ENCODE measurements around the gene ZNF654. TPM values are rescaled to one million over a fixed set of nuclear protein-coding genes. Genes with fewer than 3 reads are reported as not detected.

The ZNF654 gene
- total and polyA plus RNA-seq, 2 of the 13 experiments (the other 11 are each of a cell fraction or from before 2014, with no cell fraction given) = 1.8 to 4.1 TPM

- H3K4me1 ChIP-seq (ENCODE audit: insufficient read depth, low read length) = no peaks in the 10 kb centered on the region
- FAIRE-seq (no peak), ATAC-seq (no peak), DNase-seq (ENCODE audit: low spot score) (no peak)
- H3K4me2 ChIP-seq (ENCODE audit: low read depth, low read length) = no peak overlapping the region
- WGBS (ENCODE audit: low lambda C conversion rate) = 95% methylated on average over 2 of the region's 2 CpGs
- no peaks in the 10 kb centered on the region for H3K79me2 ChIP-seq (ENCODE audit: insufficient read depth, low read length)
- H4K20me1 ChIP-seq (ENCODE audit: insufficient read depth, low read length) = no peaks in the 10 kb centered on the region
- ChIA-PET POLR2A (no interaction called here), CTCF (ENCODE audit: low intra/inter-chr PET ratio, low total read pairs) (no interaction called here)
- no peaks in the 10 kb centered on the region for H3K36me3 ChIP-seq (replicated peaks in 1 of 2; ENCODE audit: control insufficient read depth in 1 of 2, insufficient read depth in 2 of 2, low read length in 2 of 2)
- no peaks in the 10 kb centered on the region for H3K27me3 ChIP-seq (ENCODE audit: control insufficient read depth in 1 of 2, insufficient read depth in 2 of 2, low read length in 2 of 2)
- no TSS peak for BruUV-seq (replicated peaks)
- H3K9ac ChIP-seq (ENCODE audit: insufficient read depth, low read depth, low read length) = no peak overlapping the region
- no peak overlapping the region for H2AFZ ChIP-seq (ENCODE audit: low read length)
- H3K9me3 ChIP-seq (ENCODE audit: low read length) = no peaks in the 10 kb centered on the region
- TF ChIP-seq ZNF703 (CRISPR knock-in tag; IDR thresholded peaks at IDR 0.05; ENCODE audit: borderline replicate concordance) (no peak), PRMT3 (CRISPR knock-in tag; IDR thresholded peaks at IDR 0.05; ENCODE audit: borderline replicate concordance, low read depth) (no peak), MTF1 (CRISPR knock-in tag; IDR thresholded peaks at IDR 0.05) (no peak), FOXK1 (CRISPR knock-in tag; IDR thresholded peaks at IDR 0.05; ENCODE audit: borderline replicate concordance, low read depth) (no peak), ZNF567 (CRISPR knock-in tag; IDR thresholded peaks at IDR 0.05; ENCODE audit: borderline replicate concordance) (no peak), ARHGAP35 (CRISPR knock-in tag; IDR thresholded peaks at IDR 0.05; ENCODE audit: borderline replicate concordance) (no peak), ZFP37 (CRISPR knock-in tag; IDR thresholded peaks at IDR 0.05; ENCODE audit: borderline replicate concordance) (no peak)
- in situ Hi-C loops (cut with HindIII; ENCODE audit: extremely low pct_ligation_motif_present, low pct_unique_long_range_greater_than_20kb) = no loop called here
- H3K4me3 ChIP-seq (replicated peaks in 1 of 3; ENCODE audit: insufficient read depth in 1 of 3, low read depth in 2 of 3, low read length in 3 of 3) = no peak overlapping the region
- H3K27ac ChIP-seq (ENCODE audit: extremely low read length, insufficient read depth, low read length) = no peak overlapping the region
- intact Hi-C loops (cut with micrococcal nuclease; ENCODE audit: unreplicated experiment) = no loop called here
Observed at GRCh38 chr3:88167704-88168103, 108.6 kb downstream of the ZNF654 start.

GRCh38 chr3:88168171-88168570, 109.1 kb downstream of the ZNF654 start:
- CTCF ChIA-PET (ENCODE audit: low intra/inter-chr PET ratio, low total read pairs) = no interaction called here
- no peak overlapping the region for H3K4me3 ChIP-seq (replicated peaks in 1 of 3; ENCODE audit: insufficient read depth in 1 of 3, low read depth in 2 of 3, low read length in 3 of 3)
- in situ Hi-C loops (cut with HindIII; ENCODE audit: extremely low pct_ligation_motif_present, low pct_unique_long_range_greater_than_20kb) = no loop called here
- FAIRE-seq (no peak), ATAC-seq (no peak), DNase-seq (ENCODE audit: low spot score) (no peak)
- no peaks in the 10 kb centered on the region for H3K9me3 ChIP-seq (ENCODE audit: low read length)
- no TSS peak for BruUV-seq (replicated peaks)
- H3K4me2 ChIP-seq (ENCODE audit: low read depth, low read length) = no peak overlapping the region
- WGBS (ENCODE audit: low lambda C conversion rate) = 87% methylated on average over 5 of the region's 5 CpGs
- H3K27me3 ChIP-seq (ENCODE audit: control insufficient read depth in 1 of 2, insufficient read depth in 2 of 2, low read length in 2 of 2) = no peaks in the 10 kb centered on the region
- H2AFZ ChIP-seq (ENCODE audit: low read length) = no peak overlapping the region
- no peaks in the 10 kb centered on the region for H3K4me1 ChIP-seq (ENCODE audit: insufficient read depth, low read length)
- no peak overlapping the region for H3K9ac ChIP-seq (ENCODE audit: insufficient read depth, low read depth, low read length)
- POLR2A ChIA-PET = no interaction called here
- intact Hi-C loops (cut with micrococcal nuclease; ENCODE audit: unreplicated experiment) = no loop called here
- no peaks in the 10 kb centered on the region for H3K36me3 ChIP-seq (replicated peaks in 1 of 2; ENCODE audit: control insufficient read depth in 1 of 2, insufficient read depth in 2 of 2, low read length in 2 of 2)
- H3K27ac ChIP-seq (ENCODE audit: extremely low read length, insufficient read depth, low read length) = no peak overlapping the region
- H4K20me1 ChIP-seq (ENCODE audit: insufficient read depth, low read length) = no peaks in the 10 kb centered on the region
- H3K79me2 ChIP-seq (ENCODE audit: insufficient read depth, low read length) = no peaks in the 10 kb centered on the region
- no peak for TF ChIP-seq ZBTB44 (CRISPR knock-in tag; IDR thresholded peaks at IDR 0.05)
- TF ChIP-seq SMARCC2 (IDR thresholded peaks at IDR 0.05) = no peak
- TF ChIP-seq SNAPC2 (CRISPR knock-in tag; IDR thresholded peaks at IDR 0.05) = no peak
- TF ChIP-seq MLX (CRISPR knock-in tag; IDR thresholded peaks at IDR 0.05) = no peak
- no peak for TF ChIP-seq ZBTB33 (CRISPR knock-in tag; IDR thresholded peaks at IDR 0.05)
- no peak for TF ChIP-seq RFXANK (CRISPR knock-in tag; IDR thresholded peaks at IDR 0.05)

Measured in HepG2 (cell line).